Hepatocyte (in vitro differentiated cells): ENCODE measurements around the gene TUBB3. TPM values are rescaled to one million over a fixed set of nuclear protein-coding genes. Genes with fewer than 3 reads are reported as not detected.

Experiments
- DNase-seq: peaks from one replicate; pipeline ENCODE4 v3.0.0-alpha.2; 2016; ENCODE audit warnings: low spot score
- H2AFZ ChIP-seq: fragments of 200-600 bp; sonication (generic); 2 replicates; pipeline ENCODE4 v1.6.0; 2016; ENCODE audit warnings: antibody characterized with exemption, mild to moderate bottlenecking
- H3K27ac ChIP-seq: fragments of 200-600 bp; sonication (generic); 2 replicates; pipeline ENCODE4 v1.5.1; 2016; ENCODE audit warnings: mild to moderate bottlenecking
- H3K27me3 ChIP-seq: fragments of 200-600 bp; sonication (generic); 2 replicates; pipeline ENCODE4 v1.6.1; 2016
- H3K36me3 ChIP-seq: fragments of 200-600 bp; sonication (generic); replicated peaks from 2 replicates; pipeline ENCODE4 v1.5.1; 2016; ENCODE audit warnings: low read depth; ENCODE audit not compliant: insufficient read depth
- H3K4me1 ChIP-seq: fragments of 200-600 bp; sonication (generic); 2 replicates; pipeline ENCODE4 v1.5.1; 2016; ENCODE audit warnings: mild to moderate bottlenecking, moderate library complexity; ENCODE audit not compliant: insufficient read depth
- H3K4me2 ChIP-seq: fragments of 200-600 bp; sonication (generic); 2 replicates; pipeline ENCODE4 v1.6.0; 2016
- H3K4me3 ChIP-seq: fragments of 200-600 bp; sonication (generic); 2 replicates; pipeline ENCODE4 v1.5.1; 2016; ENCODE audit warnings: mild to moderate bottlenecking
- H3K79me2 ChIP-seq: fragments of 200-600 bp; sonication (generic); 2 replicates; pipeline ENCODE4 v1.6.0; 2017; ENCODE audit warnings: mild to moderate bottlenecking
- H3K9me2 ChIP-seq: fragments of 200-600 bp; sonication (generic); replicated peaks from 2 replicates; pipeline ENCODE4 v1.6.0; 2017; ENCODE audit warnings: mild to moderate bottlenecking; ENCODE audit not compliant: insufficient read depth
- H3K9me3 ChIP-seq: fragments of 200-600 bp; sonication (generic); 2 replicates; pipeline ENCODE4 v1.5.1; 2016; ENCODE audit warnings: low read depth, mild to moderate bottlenecking
- H4K20me1 ChIP-seq: fragments of 200-600 bp; sonication (generic); 2 replicates; pipeline ENCODE4 v1.6.0; 2016; ENCODE audit warnings: mild to moderate bottlenecking; ENCODE audit not compliant: insufficient read depth, poor library complexity, severe bottlenecking
- CTCF ChIP-seq: fragments of 200-600 bp; sonication (generic); IDR thresholded peaks from 2 replicates; pipeline ENCODE4 v1.5.1; 2016; ENCODE audit warnings: antibody characterized with exemption, mild to moderate bottlenecking; ENCODE audit not compliant: poor library complexity
- EZH2 ChIP-seq: fragments of 200-600 bp; sonication (generic); IDR thresholded peaks from 2 replicates; pipeline ENCODE4 v1.6.1; 2016; ENCODE audit warnings: antibody characterized with exemption, mild to moderate bottlenecking, borderline replicate concordance
- EZH2phosphoT487 ChIP-seq: fragments of 200-600 bp; sonication (generic); IDR thresholded peaks from one replicate; pipeline ENCODE4 v1.6.1; 2018; ENCODE audit warnings: antibody characterized with exemption, mild to moderate bottlenecking, low read depth, moderate library complexity; ENCODE audit not compliant: unreplicated experiment, severe bottlenecking
- WGBS: methylation state at CpG from one replicate; pipeline ENCODE4 v1.1.6; 2016; ENCODE audit warnings: low lambda C conversion rate; ENCODE audit errors: missing lambda C conversion rate; 5-methylcytosine and 5-hydroxymethylcytosine counted together
- polyA plus RNA-seq: library from polyadenylated mRNA; unstranded; fragments of >200 nt; fragmentation: Nextera tagmentation; extraction: Ambion mirVana; gene quantifications from 2 replicates; pipeline ENCODE4 v1.2.1, GENCODE V29; 2016
- total RNA-seq: library from RNA; depleted of rRNA; stranded (reverse); fragments of >200 nt; gene quantifications from 2 replicates; pipeline ENCODE4 v1.2.3, GENCODE V29; 2014

Gene TUBB3
- total and polyA plus RNA-seq, 2 experiments from 2014 or later: 69.3 to 87.2 TPM

- no peaks in the 10 kb centered on the region for H3K9me2 ChIP-seq
- no peak overlapping the region for H3K4me3 ChIP-seq
- WGBS: 97% methylated on average over 6 of the region's 6 CpGs
- TF ChIP-seq EZH2phosphoT487 (no peak), EZH2 (no peak), CTCF (no peak)
- H3K9me3 ChIP-seq: no peaks in the 10 kb centered on the region
- no peak overlapping the region for H2AFZ ChIP-seq
- peaks cover 2% of the 10 kb centered on the region for H4K20me1 ChIP-seq
- H3K79me2 ChIP-seq: peaks cover 15% of the 10 kb centered on the region
- no peak overlapping the region for H3K27ac ChIP-seq
- peaks cover 7% of the 10 kb centered on the region for H3K4me1 ChIP-seq
- H3K4me2 ChIP-seq: no peak overlapping the region
- H3K36me3 ChIP-seq: no peaks in the 10 kb centered on the region
- no peak for DNase-seq
- no peaks in the 10 kb centered on the region for H3K27me3 ChIP-seq
These were observed 29.4 kb downstream of the TUBB3 start for GRCh38 chr16:89952551-89952950.

- H3K4me1 ChIP-seq: peaks cover 4% of the 10 kb centered on the region
- H3K27ac ChIP-seq: no peak overlapping the region
- H3K4me3 ChIP-seq: no peak overlapping the region
- 95% methylated on average over 11 of the region's 11 CpGs for WGBS
- DNase-seq: no peak
- no peak overlapping the region for H3K4me2 ChIP-seq
- H3K9me2 ChIP-seq: no peaks in the 10 kb centered on the region
- H3K27me3 ChIP-seq: no peaks in the 10 kb centered on the region
- H3K79me2 ChIP-seq: peaks cover 15% of the 10 kb centered on the region
- TF ChIP-seq CTCF: no peak
- no peak for TF ChIP-seq EZH2phosphoT487
- no peak for TF ChIP-seq EZH2
- H3K36me3 ChIP-seq: no peaks in the 10 kb centered on the region
- no peak overlapping the region for H2AFZ ChIP-seq
- peaks cover 2% of the 10 kb centered on the region for H4K20me1 ChIP-seq
- H3K9me3 ChIP-seq: no peaks in the 10 kb centered on the region
These were observed 30.7 kb downstream of the TUBB3 start for GRCh38 chr16:89953671-89954406.

GRCh38 chr16:89954462-89954861, 31.3 kb downstream of the TUBB3 start:
- Histone ChIP-seq H3K27me3 (no peaks in the 10 kb centered on the region), H3K4me1 (peaks cover 1% of the 10 kb centered on the region), H3K9me3 (no peaks in the 10 kb centered on the region), H3K79me2 (peaks cover 11% of the 10 kb centered on the region), H4K20me1 (peaks cover 2% of the 10 kb centered on the region), H3K9me2 (no peaks in the 10 kb centered on the region), H3K27ac (no peak overlapping the region), H3K4me2 (no peak overlapping the region), H2AFZ (no peak overlapping the region), H3K36me3 (no peaks in the 10 kb centered on the region), H3K4me3 (no peak overlapping the region)
- DNase-seq: no peak
- 97% methylated on average over 15 of the region's 15 CpGs for WGBS
- no peak for TF ChIP-seq CTCF
- TF ChIP-seq EZH2: no peak
- TF ChIP-seq EZH2phosphoT487: no peak
